ENCODE measurements around the gene PLEKHM1. TPM values are rescaled to one million over a fixed set of nuclear protein-coding genes. Genes with fewer than 3 reads are reported as not detected.

Gene PLEKHM1
- total RNA-seq, 1 donor from 2014 or later: 56.6 TPM

DNA sequence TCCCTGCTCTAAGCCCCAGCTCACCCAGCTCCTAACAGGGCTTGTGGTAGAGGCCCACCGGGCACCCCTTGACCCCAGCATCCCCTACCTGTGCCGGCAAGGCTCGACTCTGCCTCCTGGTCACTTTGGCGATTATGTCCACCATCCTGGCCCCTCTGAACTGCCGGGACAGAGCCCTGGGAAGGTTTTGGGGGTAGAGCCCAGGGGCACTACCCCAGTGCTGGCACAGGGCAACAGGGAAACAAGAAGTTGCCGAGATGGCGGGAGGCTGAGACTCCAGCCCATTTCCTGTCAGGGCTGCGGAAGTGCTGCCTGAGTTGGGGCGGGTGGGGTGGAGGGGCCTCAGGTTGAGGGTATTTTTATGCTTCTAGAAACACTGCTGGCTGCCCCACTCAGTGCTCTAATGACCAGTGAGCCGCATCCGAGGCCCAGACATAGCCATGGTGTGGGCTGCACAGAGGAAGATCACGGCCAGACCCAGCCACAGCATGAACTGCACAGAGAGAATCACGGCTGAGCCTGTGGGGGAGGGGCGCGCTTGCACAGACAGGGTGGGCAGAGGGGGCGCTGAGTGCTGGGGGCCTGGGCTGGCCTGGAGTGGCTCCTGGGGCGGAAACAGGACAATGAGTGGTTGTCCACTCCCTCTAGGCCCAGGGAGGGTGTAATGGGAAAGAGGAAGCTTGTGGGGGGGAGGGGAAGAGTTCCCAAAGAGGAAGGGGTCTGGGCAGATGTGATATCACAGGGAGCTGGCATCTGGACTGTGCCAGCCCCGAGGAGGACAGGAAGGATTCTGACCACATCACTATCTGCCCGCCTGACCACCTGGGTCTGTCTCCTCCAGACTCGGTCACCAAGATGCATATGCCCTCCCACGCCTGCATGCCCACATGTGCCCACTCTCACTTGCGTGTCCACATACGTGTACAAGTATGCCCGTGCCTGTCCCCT lies 80.1 kb downstream of the PLEKHM1 start:
- intact Hi-C loops (cut with DNase I): no loop called here
- ATAC-seq (peak; percentile 60), DNase-seq (ENCODE audit: low spot score) (no peak)

DNA sequence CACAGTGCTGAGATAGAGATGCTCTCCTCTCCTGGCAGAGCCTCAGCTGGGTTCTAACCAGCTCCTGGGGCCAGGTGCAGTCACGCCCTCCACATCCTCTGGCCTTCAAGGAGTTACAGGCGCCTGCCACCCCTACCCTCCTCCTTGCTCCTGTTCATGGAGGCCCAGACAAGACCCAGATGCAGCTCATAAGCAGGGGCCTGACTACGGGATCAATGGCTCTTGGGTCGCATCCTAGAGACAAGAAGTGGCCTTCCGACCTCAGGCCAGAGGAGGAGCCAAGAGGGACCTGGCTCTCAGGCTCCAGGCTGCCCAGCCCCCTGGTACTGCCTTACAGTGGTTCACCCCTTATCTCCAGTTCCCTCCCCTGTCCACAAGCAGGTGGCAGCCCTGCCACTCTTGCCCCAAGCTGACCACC lies 80.9 kb downstream of the PLEKHM1 start:
- DNase-seq (ENCODE audit: low spot score) (no peak), ATAC-seq (no peak)
- intact Hi-C loops (cut with DNase I): no loop called here

DNA sequence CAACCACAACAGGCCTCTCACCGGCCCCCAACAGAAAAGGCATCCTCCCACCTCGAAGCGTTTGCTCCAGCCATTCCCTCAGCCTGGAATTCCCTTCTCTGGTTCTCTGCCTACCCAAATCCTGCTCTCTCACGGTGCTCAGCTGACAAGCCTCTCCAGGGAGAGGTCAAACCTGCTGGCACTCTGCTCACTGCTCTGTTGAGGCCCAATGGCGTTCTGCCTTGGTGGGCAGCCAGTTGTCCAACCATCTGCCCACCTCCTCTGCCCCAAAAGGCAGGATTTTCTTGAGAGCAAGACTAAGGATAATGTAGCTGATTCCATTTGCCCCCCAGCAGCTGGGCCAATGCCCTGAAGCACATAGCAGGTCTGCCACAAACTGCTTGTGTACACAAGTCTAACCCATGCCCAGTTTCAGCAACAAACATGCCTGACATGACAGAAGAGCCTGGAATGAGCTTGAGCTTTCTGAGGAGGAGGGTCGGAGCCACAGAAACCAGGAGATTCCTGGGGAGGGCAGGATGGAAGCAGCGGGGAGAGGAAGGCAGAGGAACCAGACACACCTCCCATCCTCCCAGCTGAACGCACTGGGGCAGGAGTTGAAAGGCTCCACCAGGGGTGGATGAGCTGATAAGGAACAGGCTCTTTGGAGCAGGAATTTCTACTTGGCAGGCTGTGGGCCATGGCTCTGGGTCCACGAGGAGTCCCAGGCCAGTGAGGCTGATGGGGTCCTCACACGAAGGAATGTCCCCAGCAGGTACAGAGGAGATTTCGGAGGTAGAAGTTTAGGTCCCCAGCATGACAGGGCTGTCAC lies 81.7 kb downstream of the PLEKHM1 start:
- intact Hi-C loops (cut with DNase I): no loop called here
- no peak for DNase-seq (ENCODE audit: low spot score)
- no peak for ATAC-seq

DNA sequence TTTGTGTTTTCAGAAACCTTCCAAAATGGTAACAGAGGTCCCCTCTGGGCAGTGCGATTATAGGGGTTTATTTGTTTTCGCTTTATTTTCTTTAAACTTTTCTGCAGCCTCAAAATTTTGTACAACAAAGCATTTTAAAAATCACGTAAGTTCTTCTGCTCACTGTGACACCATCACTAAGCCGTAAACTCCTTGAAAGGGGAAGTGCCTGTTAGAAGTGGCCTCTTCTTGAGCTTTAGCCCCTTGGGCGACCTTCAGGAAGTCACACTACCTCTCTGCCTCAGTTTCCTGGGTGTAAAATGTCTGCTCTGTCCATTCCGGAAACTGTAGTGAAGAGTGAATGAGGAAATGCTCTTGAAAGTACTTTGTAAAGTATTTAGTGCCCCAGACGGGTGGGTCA lies 84.4 kb downstream of the PLEKHM1 start:
- DNase-seq (ENCODE audit: low spot score) (no peak), ATAC-seq (no peak)
- intact Hi-C loops (cut with DNase I): no loop called here

DNA sequence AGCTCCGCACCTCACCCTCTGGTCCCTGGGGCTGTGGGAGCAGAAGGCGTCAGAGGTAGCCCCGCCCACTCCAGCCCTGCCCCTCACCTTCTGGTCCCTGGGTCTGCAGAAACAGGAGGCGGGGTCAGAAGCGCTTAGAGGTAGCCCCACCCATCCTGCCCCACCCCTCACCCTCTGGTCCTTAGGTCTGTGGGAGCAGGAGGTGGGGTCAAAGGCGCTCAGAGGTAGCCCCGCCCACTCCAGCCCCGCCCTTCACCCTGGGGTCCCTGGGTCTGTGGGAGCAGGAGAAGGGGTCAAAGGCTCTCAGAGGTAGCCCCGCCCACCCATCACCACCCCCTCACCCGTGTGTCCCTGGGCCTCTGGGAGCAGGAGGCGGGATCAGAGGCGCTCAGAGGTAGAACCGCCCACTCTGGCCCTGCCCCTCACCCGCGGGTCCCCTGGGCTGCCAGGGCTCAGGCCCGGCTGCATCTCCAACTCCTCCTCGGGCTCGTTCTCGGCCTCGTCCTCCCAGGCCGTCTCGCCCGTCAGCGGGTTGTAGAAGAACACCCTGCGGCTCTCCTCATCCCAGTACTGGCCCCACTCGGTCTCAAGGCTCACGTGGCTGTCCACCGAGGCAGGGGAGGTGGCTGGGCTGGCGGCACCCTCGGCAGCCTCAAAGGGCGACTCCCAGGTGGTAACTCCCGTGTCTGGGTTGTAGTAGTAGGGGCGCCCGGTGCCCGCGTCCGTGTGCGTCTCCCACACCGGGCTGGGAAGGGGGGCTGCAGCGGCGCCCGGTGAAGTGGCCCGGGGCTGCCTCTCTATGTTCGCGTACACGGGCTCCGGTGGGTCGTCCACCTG lies 85.1 kb downstream of the PLEKHM1 start:
- intact Hi-C loops (cut with DNase I): no loop called here
- ATAC-seq: peak; percentile 6
- no peak for DNase-seq (ENCODE audit: low spot score)

DNA sequence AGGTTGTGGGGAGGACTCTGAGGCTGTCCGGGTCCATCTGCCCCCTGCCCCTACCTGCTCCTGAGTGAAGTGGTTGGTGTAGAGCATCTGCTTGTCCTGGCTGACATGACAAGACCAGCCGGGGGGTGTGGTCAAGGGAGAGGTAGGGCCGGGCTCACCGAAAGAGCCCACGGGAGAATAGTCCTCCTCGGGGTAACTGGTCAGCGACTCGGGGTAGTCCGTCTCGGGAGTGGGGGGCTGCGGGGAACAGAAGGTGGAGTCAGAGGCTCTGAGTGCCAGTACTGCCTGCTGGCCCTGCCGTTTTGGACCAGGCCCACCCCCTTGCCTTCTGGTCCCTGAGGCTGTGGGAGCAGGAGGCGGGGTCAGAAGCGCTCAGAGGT lies 85.7 kb downstream of the PLEKHM1 start:
- no peak for ATAC-seq
- intact Hi-C loops (cut with DNase I): no loop called here
- no peak for DNase-seq (ENCODE audit: low spot score)

DNA sequence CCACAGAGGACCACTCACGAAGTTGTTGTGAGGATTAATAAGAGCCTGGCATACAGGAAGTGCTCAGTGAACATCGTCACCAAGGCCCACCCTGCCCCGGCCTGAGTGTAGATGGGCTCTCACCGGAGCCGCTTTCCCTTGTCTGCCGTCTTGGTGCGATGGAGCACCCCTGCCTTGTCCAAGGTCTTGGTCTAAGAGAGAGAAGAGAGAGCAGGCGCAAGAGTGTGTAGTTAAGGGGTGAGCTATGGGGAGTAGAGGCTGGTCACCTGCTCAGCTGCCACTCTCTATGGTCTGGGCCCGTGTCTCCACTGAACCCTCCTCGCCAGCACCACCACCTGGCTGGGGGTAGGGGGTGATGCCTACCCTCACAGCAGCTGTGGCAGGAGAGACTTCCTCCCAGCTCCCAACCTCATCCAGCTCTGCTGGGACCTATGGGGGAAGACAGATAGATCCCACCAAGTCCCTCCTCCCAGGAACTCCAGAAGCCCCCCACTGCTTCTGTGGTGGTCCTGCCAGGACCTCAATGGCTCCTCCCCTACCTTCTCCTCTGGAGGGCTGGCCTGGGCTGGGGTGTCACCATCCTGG lies 86.5 kb downstream of the PLEKHM1 start:
- intact Hi-C loops (cut with DNase I): no loop called here
- ATAC-seq (no peak), DNase-seq (ENCODE audit: low spot score) (no peak)

DNA sequence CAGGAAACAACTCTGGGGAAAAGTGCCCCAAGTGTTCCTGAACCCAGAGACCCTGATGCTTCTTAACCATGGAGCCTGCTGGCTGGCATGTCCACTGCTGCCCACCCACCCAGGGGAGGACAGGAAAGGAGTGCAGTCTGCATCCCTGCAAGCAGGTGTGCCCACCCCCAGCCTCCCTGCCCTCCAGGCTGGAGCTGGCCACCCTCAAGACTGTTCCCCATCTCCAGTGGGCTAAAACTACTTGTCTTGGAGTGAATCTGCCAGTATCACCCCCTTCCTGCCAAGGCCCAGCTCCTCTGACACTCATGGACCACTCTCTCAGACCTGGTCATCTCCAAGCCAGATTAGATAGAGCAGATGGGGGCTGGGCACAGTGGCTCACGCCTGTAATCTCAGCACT lies 87.6 kb downstream of the PLEKHM1 start:
- intact Hi-C loops (cut with DNase I): no loop called here
- ATAC-seq (no peak), DNase-seq (ENCODE audit: low spot score) (no peak)

DNA sequence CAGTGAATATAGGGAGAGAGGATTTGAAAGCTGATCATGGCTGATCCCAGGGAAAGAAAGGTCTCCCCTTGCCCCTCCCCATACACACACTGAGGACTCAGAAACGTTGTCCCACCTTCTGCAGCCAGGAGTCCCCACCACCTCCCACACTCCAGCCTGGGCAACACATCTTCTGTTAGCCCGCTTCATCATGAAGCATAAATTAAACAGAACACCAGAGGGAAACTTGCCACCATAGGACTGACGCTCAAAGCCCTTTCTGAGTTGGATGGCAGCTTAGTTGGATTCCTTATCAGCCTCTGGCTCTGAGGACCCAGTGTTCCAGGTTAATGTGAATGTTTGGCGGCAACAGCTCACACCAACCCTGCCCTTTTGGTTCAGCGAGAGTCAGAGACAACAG lies 91.7 kb downstream of the PLEKHM1 start:
- ATAC-seq: no peak
- intact Hi-C loops (cut with DNase I): no loop called here
- DNase-seq (ENCODE audit: low spot score): no peak

DNA sequence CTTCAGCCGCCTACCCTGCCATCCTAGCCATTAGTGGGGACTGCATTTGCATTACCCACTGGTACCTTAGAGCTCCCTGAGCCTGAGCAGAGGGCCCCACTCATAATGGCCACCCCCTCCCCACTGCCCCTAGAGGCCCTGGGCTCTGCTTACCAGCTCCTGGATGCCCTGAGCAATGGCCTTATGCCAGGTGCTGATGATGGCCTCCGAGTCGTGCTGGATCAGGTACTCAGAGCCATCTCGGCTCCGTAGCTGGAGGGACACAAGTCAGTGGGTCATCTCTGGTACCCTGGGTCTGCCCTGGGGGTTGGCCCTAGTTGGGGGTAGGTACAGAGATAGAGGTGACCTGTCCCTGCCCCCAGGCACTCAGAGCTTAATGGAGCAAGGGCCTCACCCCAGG lies 92.7 kb downstream of the PLEKHM1 start:
- DNase-seq (ENCODE audit: low spot score) (no peak), ATAC-seq (no peak)
- intact Hi-C loops (cut with DNase I): no loop called here

DNA sequence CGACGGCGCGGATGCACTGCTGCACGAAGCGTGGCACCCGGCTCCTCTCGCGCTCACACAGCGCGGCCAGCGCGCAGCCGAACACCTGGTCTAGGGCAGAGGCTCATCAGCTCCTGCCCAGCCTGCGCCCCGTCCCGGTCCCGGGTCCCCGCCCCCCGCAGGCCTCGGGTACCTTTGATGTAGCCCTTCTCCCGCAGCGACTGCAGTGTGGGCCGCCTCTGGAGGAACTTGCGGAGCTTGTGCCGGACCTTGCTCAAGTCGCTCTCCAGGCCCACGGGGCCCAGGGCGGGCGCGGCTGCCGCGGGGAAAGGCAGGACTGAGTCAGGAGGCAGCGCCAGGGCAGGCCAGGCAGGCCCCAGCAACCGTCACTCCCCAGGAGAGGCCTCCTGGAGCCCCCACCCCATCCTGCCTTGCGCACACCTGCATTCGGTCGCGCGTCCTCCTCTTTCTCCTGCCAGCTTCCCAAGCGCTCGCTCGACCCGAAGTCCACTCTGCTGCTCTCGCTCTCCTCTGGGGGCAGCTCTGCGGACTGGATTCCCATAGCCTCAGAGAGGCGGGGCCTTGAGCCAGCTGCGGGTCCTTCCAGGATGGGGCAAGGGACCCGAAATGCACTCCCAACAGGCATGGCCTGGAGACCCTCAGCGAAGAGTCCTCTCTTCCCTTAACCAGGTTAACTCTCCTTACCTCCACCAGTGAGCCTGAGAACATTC lies 93.9 kb downstream of the PLEKHM1 start:
- no peak for ATAC-seq

DNA sequence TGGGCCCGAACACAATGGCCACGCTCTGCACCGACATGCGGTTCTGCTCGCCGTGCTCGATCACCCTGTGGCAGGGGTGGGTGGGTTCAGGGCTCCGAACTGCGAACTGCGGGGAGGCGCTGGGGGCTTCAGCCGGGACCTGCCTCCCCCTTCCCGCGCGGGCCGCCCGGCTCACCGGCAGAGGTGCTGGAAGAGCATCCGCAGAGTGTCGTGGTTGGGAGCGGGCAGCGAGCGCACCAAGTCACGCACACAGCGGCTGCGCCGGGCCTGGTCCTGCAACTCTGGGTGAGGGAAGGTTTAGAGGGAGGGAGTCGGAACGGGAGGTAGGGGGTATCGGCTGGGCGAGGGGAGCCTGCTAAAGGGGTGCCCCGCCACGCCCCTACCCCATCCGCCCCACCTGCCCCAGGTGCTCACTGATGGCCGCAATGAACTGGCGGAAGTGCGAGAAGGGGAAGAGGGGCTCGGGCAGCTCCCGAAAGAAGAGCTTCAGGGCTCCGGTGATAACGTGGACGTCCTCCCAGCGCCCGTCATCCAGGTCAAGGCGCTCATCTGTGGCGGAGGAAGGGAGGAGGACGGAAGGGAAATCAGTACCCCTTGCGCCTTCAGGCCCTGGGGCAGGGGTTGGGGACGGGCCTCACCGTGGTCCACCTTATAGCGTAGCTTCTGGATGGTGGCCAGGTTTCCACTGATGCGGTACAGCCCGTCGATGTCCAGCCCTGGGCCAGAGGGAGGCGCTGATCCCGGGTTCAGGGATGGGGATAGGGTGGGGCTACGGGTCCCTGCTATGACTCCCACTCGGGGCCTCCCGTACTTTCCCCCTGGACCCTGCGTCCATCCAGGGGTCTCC lies 94.7 kb downstream of the PLEKHM1 start:
- DNase-seq (ENCODE audit: low spot score): no peak
- intact Hi-C loops (cut with DNase I): no loop called here
- peak; percentile 10 for ATAC-seq

More for the DNA sequence above, 93.9 kb downstream of the PLEKHM1 start:
- no peak for DNase-seq (ENCODE audit: low spot score)
- intact Hi-C loops (cut with DNase I): no loop called here

DNA sequence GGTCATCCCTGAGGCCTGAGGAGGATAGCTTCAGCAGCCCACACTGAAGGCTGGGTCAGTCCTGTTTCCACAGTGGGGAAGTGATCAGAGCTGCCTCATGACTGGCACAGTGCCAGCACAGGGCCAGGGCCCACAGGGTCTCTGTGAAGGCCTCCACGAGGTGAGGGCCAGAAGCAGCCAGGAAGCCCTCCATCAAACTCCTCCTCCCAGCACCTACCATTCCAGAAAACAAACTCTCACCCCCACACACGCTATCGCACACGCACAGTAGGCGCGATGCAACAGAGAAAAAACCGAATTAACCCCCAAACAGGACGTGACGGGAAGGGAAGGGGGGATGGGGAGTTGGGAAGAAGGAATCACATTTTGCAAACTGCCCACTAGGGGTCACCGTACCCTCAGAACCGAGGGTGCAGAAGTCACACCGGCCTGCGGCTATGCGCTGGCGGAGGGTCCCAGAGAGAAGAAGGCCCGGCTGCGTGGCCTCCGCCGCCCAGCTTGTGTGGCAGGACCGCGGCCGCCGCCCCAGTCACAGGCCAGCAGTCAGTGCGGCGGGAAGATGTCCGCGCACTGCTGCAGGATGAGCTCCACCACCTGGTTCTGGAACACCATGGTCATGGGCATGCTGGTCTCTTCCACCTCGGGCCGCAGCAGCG lies 95.5 kb downstream of the PLEKHM1 start:
- peak; percentile 85 for ATAC-seq

DNA sequence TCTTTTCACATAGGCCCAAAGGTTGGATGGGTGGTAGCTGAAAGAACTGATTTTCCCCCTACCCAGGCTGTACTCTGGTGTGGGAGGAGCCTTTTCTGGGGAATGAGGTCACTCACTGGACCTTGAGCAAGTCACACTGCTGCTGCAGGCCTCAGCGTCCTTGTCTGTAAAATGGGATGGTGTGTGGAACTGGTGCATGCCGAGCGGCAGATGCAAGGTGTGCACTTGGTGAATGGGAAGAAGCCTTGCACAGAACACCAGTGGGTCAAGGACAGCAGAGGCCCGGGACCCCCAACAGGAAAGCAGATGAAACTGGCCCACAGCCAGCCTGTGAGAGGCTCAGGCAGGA lies 96.0 kb downstream of the PLEKHM1 start:
- ATAC-seq: no peak
- intact Hi-C loops (cut with DNase I): no loop called here
- no peak for DNase-seq (ENCODE audit: low spot score)

More for the DNA sequence above, 95.5 kb downstream of the PLEKHM1 start:
- intact Hi-C loops (cut with DNase I): no loop called here
- DNase-seq (ENCODE audit: low spot score): peak; percentile 82

DNA sequence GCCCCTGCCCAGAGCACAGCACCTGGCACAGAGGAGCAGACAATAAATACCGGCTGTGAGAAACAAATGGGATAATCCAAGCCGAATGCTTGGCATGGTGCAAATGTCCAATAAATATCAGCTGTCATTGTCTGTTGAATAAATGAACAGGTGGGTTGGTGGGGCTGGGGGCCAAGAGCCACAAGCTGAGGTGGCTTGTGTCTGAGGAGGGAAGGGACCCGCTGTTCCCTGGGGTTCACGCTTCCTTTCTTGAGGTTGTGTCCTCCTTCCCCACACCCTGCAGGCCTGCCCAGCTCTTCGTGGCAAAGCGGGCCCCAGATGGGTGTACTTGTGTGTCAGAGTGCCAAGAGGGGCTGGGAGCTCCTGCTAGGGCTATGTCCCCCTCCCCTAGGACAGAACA lies 96.4 kb downstream of the PLEKHM1 start:
- no peak for DNase-seq (ENCODE audit: low spot score)
- intact Hi-C loops (cut with DNase I): no loop called here
- no peak for ATAC-seq

DNA sequence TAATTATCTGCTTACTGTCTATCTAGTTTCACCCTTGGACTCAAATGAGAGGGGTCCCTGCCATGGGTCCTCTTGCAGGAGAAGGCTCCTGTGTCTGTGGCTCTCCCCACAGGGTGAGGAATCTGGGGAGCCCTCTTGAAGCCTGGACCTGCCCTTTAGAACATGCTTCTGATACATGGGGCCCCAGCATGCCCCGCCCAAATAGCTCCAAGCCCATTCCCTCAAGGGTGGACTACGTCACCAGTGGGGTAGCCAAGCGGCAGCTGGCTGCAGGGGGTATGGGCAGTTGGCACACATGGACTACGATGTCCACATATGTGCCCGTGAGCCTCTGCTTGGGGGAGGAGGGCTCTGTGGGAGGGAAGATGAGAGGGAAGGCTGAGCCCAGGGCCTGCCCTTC lies 97.1 kb downstream of the PLEKHM1 start:
- ATAC-seq: no peak
- intact Hi-C loops (cut with DNase I): no loop called here

DNA sequence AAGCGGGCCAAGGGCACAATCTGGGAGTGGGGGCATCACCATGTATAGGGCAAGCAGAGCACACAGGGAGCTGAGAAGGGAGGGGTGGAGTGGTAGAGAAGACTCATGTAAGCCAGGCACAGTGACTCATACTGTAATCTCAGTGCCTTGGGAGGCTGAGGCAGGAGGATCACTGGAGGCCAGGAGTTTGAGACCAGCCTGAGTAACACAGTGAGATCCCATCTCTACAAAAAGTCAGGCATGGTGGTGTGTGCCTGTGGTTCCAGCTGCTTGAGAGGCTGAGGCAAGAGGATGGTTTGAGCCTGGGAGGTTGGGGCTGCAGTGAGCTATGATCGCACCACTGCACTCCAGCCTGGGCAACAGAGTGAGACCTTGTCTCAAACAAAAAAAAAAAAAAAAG lies 98.6 kb downstream of the PLEKHM1 start:
- no peak for DNase-seq (ENCODE audit: low spot score)
- ATAC-seq: no peak
- intact Hi-C loops (cut with DNase I): no loop called here

More for the DNA sequence above, 97.1 kb downstream of the PLEKHM1 start:
- no peak for DNase-seq (ENCODE audit: low spot score)

All from sciatic nerve (tissue), 2 donors.